ENCODE data around the gene OR2H1.

GRCh38 chr6:29461021-29461814 is 4.3 kb downstream of the OR2H1 start:
- TF ChIP-seq EZH2 (IDR thresholded peaks at IDR 0.05; ENCODE audit: borderline replicate concordance, insufficient read depth, low read length, poor library complexity, severe bottlenecking), result no peak
- no peak for TF ChIP-seq POLR2AphosphoS5 (IDR thresholded peaks at IDR 0.05)
- no peak for TF ChIP-seq CTCF (IDR thresholded peaks at IDR 0.05; ENCODE audit: poor library complexity, severe bottlenecking)
